ENCODE data around the gene JPT2. TPM values are rescaled to one million over a fixed set of nuclear protein-coding genes. Genes with fewer than 3 reads are reported as not detected.
A peak's percentile ranks its signal among the peaks of the same experiment; 100 is the strongest.
"Not testable (repeated sequence)": the region's sequence is repeated elsewhere in the genome, so short reads cannot be mapped to it uniquely, and the experiment has no call there.

The JPT2 gene
- total RNA-seq, 1 donor from 2014 or later, result 180 TPM

DNA sequence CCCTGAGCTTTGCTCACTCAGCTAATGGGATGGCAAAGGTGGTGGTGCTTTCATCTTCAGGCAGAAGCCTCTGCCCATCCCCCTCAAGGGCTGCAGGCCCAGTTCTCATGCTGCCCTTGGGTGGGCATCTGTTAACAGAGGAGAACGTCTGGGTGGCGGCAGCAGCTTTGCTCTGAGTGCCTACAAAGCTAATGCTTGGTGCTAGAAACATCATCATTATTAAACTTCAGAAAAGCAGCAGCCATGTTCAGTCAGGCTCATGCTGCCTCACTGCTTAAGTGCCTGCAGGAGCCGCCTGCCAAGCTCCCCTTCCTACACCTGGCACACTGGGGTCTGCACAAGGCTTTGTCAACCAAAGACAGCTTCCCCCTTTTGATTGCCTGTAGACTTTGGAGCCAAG, 22.2 kb downstream of the JPT2 start:
- H3K27ac Mint-ChIP-seq (ENCODE audit: unreplicated experiment), result no peak overlapping the region
- H3K9me3 Mint-ChIP-seq (ENCODE audit: unreplicated experiment), result no peaks in the 10 kb centered on the region
- no peak for DNase-seq (ENCODE audit: low spot score)
- TF ChIP-seq, protein P1, sequence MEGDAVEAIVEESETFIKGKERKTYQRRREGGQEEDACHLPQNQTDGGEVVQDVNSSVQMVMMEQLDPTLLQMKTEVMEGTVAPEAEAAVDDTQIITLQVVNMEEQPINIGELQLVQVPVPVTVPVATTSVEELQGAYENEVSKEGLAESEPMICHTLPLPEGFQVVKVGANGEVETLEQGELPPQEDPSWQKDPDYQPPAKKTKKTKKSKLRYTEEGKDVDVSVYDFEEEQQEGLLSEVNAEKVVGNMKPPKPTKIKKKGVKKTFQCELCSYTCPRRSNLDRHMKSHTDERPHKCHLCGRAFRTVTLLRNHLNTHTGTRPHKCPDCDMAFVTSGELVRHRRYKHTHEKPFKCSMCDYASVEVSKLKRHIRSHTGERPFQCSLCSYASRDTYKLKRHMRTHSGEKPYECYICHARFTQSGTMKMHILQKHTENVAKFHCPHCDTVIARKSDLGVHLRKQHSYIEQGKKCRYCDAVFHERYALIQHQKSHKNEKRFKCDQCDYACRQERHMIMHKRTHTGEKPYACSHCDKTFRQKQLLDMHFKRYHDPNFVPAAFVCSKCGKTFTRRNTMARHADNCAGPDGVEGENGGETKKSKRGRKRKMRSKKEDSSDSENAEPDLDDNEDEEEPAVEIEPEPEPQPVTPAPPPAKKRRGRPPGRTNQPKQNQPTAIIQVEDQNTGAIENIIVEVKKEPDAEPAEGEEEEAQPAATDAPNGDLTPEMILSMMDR (IDR thresholded peaks at IDR 0.05; ENCODE audit: unreplicated experiment), result no peak
- no peak overlapping the region for H3K4me3 Mint-ChIP-seq (ENCODE audit: unreplicated experiment)
- peaks cover 47% of the 10 kb centered on the region for H3K36me3 Mint-ChIP-seq (ENCODE audit: low read depth, unreplicated experiment)
- H3K4me1 Mint-ChIP-seq (ENCODE audit: unreplicated experiment), result peaks cover 2% of the 10 kb centered on the region
- peaks cover 3% of the 10 kb centered on the region for H3K27me3 Mint-ChIP-seq (ENCODE audit: unreplicated experiment)

- DNase-seq (ENCODE audit: low spot score), result no peak
- Mint-ChIP-seq H3K27me3 (ENCODE audit: unreplicated experiment) (peaks cover 8% of the 10 kb centered on the region), H3K9me3 (ENCODE audit: unreplicated experiment) (no peaks in the 10 kb centered on the region), H3K4me1 (ENCODE audit: unreplicated experiment) (peaks cover 5% of the 10 kb centered on the region), H3K27ac (ENCODE audit: unreplicated experiment) (no peak overlapping the region), H3K4me3 (ENCODE audit: unreplicated experiment) (no peak overlapping the region), H3K36me3 (ENCODE audit: low read depth, unreplicated experiment) (peaks cover 51% of the 10 kb centered on the region)
- TF ChIP-seq, protein P1 (IDR thresholded peaks at IDR 0.05; ENCODE audit: unreplicated experiment), result no peak
Observed at GRCh38 chr16:1701216-1701878, 23.3 kb downstream of the JPT2 start.

DNA sequence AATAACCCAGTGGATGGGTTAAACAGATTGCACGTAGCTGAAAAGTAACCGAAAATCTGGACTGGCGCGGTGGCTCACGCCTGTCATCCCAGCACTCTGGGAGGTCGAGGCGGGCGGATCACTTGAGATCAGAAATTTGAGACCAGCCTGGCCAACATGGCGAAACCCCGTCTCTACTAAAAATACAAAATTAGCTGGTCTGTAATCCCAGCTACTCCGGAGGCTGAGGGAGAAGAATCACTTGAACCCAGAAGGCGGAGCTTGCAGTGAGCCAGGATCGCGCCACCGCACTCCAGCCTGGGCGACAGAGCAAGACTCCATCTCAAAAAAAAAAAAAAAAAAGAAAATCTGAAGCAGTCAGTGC, 27.2 kb downstream of the JPT2 start:
- Mint-ChIP-seq H3K4me1 (ENCODE audit: unreplicated experiment) (peaks cover 16% of the 10 kb centered on the region), H3K27me3 (ENCODE audit: unreplicated experiment) (peaks cover 18% of the 10 kb centered on the region), H3K4me3 (ENCODE audit: unreplicated experiment) (peak overlapping the region; percentile 98), H3K27ac (ENCODE audit: unreplicated experiment) (peak overlapping the region; percentile 97), H3K36me3 (ENCODE audit: low read depth, unreplicated experiment) (peaks cover 29% of the 10 kb centered on the region)
- not testable (repeated sequence) for H3K9me3 Mint-ChIP-seq (ENCODE audit: unreplicated experiment); DNase-seq (ENCODE audit: low spot score)

DNA sequence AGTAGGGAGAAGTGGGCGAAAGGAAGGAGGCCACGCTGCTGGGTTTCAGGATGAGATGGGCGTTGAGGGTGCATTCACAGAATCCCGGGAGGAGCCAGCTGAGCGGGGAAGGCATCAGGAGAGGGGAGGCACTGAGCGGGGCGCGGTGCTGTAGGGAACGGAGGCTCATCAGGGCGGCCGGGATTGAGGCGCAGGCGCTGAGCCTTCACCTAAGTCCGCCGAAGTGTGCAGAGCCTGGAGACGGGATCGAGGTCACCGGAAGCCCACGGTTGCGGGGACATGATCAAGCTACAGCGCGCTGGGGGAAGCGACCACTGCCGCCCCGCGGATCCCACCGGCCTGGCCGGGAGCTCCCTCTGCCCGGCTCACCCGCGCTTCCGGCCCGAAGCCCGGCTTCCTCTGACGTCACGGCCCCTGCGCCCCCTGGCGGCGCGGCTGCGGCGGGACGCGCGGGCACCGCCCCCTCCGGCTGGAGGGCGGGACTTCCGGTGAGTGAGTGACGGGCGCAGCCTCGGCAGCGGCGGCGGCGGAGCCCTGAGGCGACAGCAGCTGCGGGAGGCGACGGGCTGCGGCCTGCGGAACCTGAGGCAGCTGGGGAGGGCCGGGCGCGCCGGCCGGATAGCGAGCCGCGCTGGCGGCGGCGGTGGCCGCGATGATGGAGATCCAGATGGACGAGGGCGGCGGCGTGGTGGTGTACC, 27.8 kb downstream of the JPT2 start, which contains the start of gene MAPK8IP3:
TSS of gene MAPK8IP3 (plus strand) at position 508 of the 698 bp plus-strand sequence. CDS start at position 653, 145 bp downstream.
- TF ChIP-seq, protein P1 (IDR thresholded peaks at IDR 0.05; ENCODE audit: unreplicated experiment), result peak; percentile 100
- Mint-ChIP-seq H3K27me3 (ENCODE audit: unreplicated experiment) (peaks cover 18% of the 10 kb centered on the region), H3K9me3 (ENCODE audit: unreplicated experiment) (no peaks in the 10 kb centered on the region), H3K27ac (ENCODE audit: unreplicated experiment) (peak within 1 kb of the TSS; percentile 97), H3K4me1 (ENCODE audit: unreplicated experiment) (peaks cover 16% of the 10 kb centered on the region), H3K36me3 (ENCODE audit: low read depth, unreplicated experiment) (peaks cover 24% of the 10 kb centered on the region), H3K4me3 (ENCODE audit: unreplicated experiment) (peak within 1 kb of the TSS; percentile 98)
- peak; percentile 99 for DNase-seq (ENCODE audit: low spot score)

DNA sequence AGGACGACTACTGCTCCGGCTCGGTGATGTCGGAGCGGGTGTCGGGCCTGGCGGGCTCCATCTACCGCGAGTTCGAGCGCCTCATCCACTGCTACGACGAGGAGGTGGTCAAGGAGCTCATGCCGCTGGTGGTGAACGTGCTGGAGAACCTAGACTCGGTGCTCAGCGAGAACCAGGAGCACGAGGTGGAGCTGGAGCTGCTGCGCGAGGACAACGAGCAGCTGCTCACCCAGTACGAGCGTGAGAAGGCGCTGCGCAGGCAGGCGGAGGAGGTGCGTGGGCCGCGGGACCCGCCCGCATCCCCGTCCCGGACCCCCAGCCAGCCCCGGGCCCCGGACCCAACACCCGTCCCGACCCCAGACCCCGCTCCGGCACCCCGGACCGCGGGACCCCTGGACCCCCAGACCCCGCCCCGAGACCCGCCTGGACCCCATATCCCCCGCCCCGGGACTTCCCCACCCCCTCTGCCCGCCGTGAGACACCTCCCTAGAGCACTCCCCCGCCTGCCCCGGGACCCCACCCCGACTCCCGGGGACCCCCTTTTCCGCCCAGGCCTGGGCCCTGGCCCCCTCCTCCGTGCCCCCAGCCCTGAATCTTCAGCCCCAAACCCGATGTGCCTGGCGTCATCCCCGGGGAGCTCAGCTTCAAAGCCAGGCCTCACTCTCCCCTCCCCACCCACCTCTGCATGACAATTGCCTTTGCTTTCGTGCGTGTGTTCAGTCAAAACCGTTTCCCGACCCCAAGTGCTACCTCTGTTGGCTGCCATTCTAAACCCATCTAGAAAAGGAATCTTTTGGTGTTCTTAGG, 28.5 kb downstream of the JPT2 start:
- TF ChIP-seq, protein P1 (IDR thresholded peaks at IDR 0.05; ENCODE audit: unreplicated experiment), result no peak
- H3K4me1 Mint-ChIP-seq (ENCODE audit: unreplicated experiment), result peaks cover 16% of the 10 kb centered on the region
- peak; percentile 22 for DNase-seq (ENCODE audit: low spot score)
- H3K4me3 Mint-ChIP-seq (ENCODE audit: unreplicated experiment), result peak overlapping the region; percentile 94
- no peaks in the 10 kb centered on the region for H3K9me3 Mint-ChIP-seq (ENCODE audit: unreplicated experiment)
- peaks cover 17% of the 10 kb centered on the region for H3K36me3 Mint-ChIP-seq (ENCODE audit: low read depth, unreplicated experiment)
- peak overlapping the region; percentile 36 for H3K27ac Mint-ChIP-seq (ENCODE audit: unreplicated experiment)
- H3K27me3 Mint-ChIP-seq (ENCODE audit: unreplicated experiment), result peaks cover 19% of the 10 kb centered on the region
